GM19193 (cell line): Measurements from ENCODE around the gene BAHCC1.

Experiments used
- POLR2A ChIP-seq: IDR thresholded peaks from 4 replicates; pipeline ENCODE4 v1.6.1; 2011; ENCODE audit not compliant: insufficient read depth, insufficient read length; ENCODE audit errors: extremely low read depth

The BAHCC1 gene

GRCh38 chr17:81394921-81395599, at the start of gene BAHCC1:
Gene BAHCC1 (plus strand): TSS chr17:81395457. CDS start chr17:81399740, 4,283 bp downstream.
- TF ChIP-seq POLR2A = no peak

GRCh38 chr17:81346090-81346907, 49.0 kb upstream of the BAHCC1 start:
- no peak for TF ChIP-seq POLR2A

GRCh38 chr17:81346908-81347349, 48.3 kb upstream of the BAHCC1 start:
- TF ChIP-seq POLR2A = no peak

GRCh38 chr17:81347437-81347836, 47.8 kb upstream of the BAHCC1 start:
- no peak for TF ChIP-seq POLR2A

GRCh38 chr17:81348097-81349055, 46.9 kb upstream of the BAHCC1 start:
- no peak for TF ChIP-seq POLR2A

- TF ChIP-seq POLR2A = no peak
Observed at GRCh38 chr17:81349397-81350319, 45.6 kb upstream of the BAHCC1 start.

- TF ChIP-seq POLR2A = no peak
Observed at GRCh38 chr17:81350320-81350890, 44.9 kb upstream of the BAHCC1 start.

GRCh38 chr17:81354252-81354953, 40.9 kb upstream of the BAHCC1 start:
- TF ChIP-seq POLR2A = no peak

- no peak for TF ChIP-seq POLR2A
Observed at GRCh38 chr17:81354954-81355347, 40.3 kb upstream of the BAHCC1 start.

GRCh38 chr17:81359218-81359617, 36.0 kb upstream of the BAHCC1 start:
- TF ChIP-seq POLR2A = no peak

- TF ChIP-seq POLR2A = no peak
Observed at GRCh38 chr17:81364278-81365147, 30.7 kb upstream of the BAHCC1 start.

- no peak for TF ChIP-seq POLR2A
Observed at GRCh38 chr17:81365148-81365600, 30.1 kb upstream of the BAHCC1 start.
